Measurements from ENCODE around the gene DRGX. TPM values are rescaled to one million over a fixed set of nuclear protein-coding genes. Genes with fewer than 3 reads are reported as not detected.

The DRGX gene
- total and polyA plus RNA-seq, 2 of the 13 experiments (the other 11 are each of a cell fraction or from before 2014, with no cell fraction given), result not detected

DNA sequence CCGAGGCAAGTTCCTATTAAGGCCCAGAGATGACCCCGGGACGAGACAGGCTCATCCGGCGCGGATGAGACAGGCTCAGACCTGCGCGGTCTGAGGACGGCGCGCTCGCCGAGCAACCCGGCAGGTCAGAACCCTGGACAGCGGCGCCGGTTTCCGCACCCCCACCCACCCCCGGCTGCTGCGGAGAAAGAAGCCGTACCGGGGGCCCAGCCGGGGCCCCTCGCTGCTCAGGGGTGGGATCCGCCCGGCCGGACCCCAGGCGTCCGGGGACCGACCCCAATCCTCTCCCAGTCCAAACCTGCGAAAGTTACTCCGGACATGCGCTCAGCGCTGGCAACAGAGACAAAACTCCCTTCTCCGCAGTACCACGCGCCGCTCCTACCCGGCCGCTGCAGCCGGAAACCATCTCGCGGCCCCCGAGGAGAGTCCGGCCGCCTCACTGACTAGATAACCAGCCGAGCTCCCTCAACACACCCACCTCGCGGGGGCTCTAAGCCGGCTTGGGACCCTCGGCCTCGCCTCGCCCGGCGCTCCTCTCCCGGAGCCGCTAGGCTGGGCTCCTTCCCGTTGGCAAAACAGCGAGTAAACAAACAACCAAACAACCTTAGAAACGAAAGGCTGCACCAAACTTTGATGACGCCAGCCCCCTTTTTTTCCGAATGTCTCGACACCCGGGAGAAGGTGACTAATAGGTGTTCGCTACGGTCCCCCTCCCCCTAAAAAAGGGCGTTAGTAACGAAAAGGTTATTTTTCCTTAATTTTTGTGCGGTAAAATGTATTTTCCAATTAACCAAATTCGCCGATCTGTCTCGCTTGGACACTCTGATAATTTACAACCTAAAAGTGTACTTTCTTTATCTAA, 2.3 kb upstream of the DRGX start (continued):
- TF ChIP-seq, protein P1, sequence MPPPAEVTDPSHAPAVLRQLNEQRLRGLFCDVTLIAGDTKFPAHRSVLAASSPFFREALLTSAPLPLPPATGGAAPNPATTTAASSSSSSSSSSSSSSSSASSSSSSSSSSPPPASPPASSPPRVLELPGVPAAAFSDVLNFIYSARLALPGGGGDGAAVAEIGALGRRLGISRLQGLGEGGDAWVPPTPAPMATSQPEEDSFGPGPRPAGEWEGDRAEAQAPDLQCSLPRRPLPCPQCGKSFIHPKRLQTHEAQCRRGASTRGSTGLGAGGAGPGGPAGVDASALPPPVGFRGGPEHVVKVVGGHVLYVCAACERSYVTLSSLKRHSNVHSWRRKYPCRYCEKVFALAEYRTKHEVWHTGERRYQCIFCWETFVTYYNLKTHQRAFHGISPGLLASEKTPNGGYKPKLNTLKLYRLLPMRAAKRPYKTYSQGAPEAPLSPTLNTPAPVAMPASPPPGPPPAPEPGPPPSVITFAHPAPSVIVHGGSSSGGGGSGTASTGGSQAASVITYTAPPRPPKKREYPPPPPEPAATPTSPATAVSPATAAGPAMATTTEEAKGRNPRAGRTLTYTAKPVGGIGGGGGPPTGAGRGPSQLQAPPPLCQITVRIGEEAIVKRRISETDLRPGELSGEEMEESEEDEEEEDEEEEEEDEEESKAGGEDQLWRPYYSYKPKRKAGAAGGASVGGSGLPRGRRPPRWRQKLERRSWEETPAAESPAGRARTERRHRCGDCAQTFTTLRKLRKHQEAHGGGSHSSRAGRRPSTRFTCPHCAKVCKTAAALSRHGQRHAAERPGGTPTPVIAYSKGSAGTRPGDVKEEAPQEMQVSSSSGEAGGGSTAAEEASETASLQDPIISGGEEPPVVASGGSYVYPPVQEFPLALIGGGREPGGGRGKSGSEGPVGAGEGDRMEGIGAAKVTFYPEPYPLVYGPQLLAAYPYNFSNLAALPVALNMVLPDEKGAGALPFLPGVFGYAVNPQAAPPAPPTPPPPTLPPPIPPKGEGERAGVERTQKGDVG (CRISPR knock-in tag; IDR thresholded peaks at IDR 0.05; ENCODE audit: borderline replicate concordance), result no peak
- TF ChIP-seq, protein P2, sequence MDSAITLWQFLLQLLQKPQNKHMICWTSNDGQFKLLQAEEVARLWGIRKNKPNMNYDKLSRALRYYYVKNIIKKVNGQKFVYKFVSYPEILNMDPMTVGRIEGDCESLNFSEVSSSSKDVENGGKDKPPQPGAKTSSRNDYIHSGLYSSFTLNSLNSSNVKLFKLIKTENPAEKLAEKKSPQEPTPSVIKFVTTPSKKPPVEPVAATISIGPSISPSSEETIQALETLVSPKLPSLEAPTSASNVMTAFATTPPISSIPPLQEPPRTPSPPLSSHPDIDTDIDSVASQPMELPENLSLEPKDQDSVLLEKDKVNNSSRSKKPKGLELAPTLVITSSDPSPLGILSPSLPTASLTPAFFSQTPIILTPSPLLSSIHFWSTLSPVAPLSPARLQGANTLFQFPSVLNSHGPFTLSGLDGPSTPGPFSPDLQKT (CRISPR knock-in tag; IDR thresholded peaks at IDR 0.05; ENCODE audit: borderline replicate concordance), result no peak
- TF ChIP-seq, protein P3, sequence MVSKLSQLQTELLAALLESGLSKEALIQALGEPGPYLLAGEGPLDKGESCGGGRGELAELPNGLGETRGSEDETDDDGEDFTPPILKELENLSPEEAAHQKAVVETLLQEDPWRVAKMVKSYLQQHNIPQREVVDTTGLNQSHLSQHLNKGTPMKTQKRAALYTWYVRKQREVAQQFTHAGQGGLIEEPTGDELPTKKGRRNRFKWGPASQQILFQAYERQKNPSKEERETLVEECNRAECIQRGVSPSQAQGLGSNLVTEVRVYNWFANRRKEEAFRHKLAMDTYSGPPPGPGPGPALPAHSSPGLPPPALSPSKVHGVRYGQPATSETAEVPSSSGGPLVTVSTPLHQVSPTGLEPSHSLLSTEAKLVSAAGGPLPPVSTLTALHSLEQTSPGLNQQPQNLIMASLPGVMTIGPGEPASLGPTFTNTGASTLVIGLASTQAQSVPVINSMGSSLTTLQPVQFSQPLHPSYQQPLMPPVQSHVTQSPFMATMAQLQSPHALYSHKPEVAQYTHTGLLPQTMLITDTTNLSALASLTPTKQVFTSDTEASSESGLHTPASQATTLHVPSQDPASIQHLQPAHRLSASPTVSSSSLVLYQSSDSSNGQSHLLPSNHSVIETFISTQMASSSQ (IDR thresholded peaks at IDR 0.05; ENCODE audit: low read depth), result no peak
- TF ChIP-seq, protein P3 (CRISPR knock-in tag; IDR thresholded peaks at IDR 0.05; ENCODE audit: borderline replicate concordance), result no peak
- TF ChIP-seq HNRNPLL (IDR thresholded peaks at IDR 0.05; ENCODE audit: low read depth, low read length, poor library complexity, severe bottlenecking) (peak; percentile 17), CENPT (CRISPR knock-in tag; IDR thresholded peaks at IDR 0.05; ENCODE audit: low read depth) (no peak), ZBTB2 (CRISPR knock-in tag; IDR thresholded peaks at IDR 0.05; ENCODE audit: low read depth) (no peak), ZNF780A (CRISPR knock-in tag; IDR thresholded peaks at IDR 0.05) (no peak), SALL1 (CRISPR knock-in tag; IDR thresholded peaks at IDR 0.05) (0 out of 2 replicates have a peak, but pooled peaks have one; percentile 35), ZNF569 (CRISPR knock-in tag; IDR thresholded peaks at IDR 0.05; ENCODE audit: borderline replicate concordance) (no peak), ZBTB46 (CRISPR knock-in tag; IDR thresholded peaks at IDR 0.05; ENCODE audit: borderline replicate concordance) (no peak), ZSCAN9 (CRISPR knock-in tag; IDR thresholded peaks at IDR 0.05; ENCODE audit: borderline replicate concordance) (no peak)
- TF ChIP-seq, protein P4, sequence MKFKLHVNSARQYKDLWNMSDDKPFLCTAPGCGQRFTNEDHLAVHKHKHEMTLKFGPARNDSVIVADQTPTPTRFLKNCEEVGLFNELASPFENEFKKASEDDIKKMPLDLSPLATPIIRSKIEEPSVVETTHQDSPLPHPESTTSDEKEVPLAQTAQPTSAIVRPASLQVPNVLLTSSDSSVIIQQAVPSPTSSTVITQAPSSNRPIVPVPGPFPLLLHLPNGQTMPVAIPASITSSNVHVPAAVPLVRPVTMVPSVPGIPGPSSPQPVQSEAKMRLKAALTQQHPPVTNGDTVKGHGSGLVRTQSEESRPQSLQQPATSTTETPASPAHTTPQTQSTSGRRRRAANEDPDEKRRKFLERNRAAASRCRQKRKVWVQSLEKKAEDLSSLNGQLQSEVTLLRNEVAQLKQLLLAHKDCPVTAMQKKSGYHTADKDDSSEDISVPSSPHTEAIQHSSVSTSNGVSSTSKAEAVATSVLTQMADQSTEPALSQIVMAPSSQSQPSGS (CRISPR knock-in tag; IDR thresholded peaks at IDR 0.05), result no peak

Data from HepG2 (cell line).